ENCODE data around the gene ITGB1. TPM values are rescaled to one million over a fixed set of nuclear protein-coding genes. Genes with fewer than 3 reads are reported as not detected.

Gene ITGB1
- total RNA-seq, 1 experiment from 2014 or later = 223 TPM

- Histone ChIP-seq H3K4me2 (ENCODE audit: insufficient read depth, insufficient read length, low read length) (no peak overlapping the region), H3K9me3 (ENCODE audit: control insufficient read depth, low read depth, low read length) (no peaks in the 10 kb centered on the region), H2AK5ac (ENCODE audit: insufficient read length, low read length) (no peak overlapping the region), H4K8ac (replicated peaks; ENCODE audit: insufficient read length, low read depth, low read length) (no peak overlapping the region), H3K9ac (ENCODE audit: extremely low read depth, insufficient read length, low read length) (no peak overlapping the region), H3T11ph (ENCODE audit: low read length) (no peak overlapping the region), H3K27ac (ENCODE audit: insufficient read length, low read depth, low read length) (no peak overlapping the region), H3K79me2 (ENCODE audit: insufficient read depth, low read length) (no peaks in the 10 kb centered on the region), H3K4me1 (ENCODE audit: insufficient read depth, low read length) (no peaks in the 10 kb centered on the region), H4K5ac (ENCODE audit: insufficient read length, low read depth, low read length) (no peak overlapping the region), H2BK5ac (ENCODE audit: insufficient read length, low read length) (no peak overlapping the region), H2BK120ac (ENCODE audit: low read depth, low read length, poor library complexity, severe bottlenecking) (no peak overlapping the region), H3K23ac (ENCODE audit: insufficient read length, low read depth, low read length) (no peak overlapping the region), H2BK20ac (ENCODE audit: low read depth, low read length, poor library complexity, severe bottlenecking) (no peak overlapping the region), H3K23me2 (ENCODE audit: insufficient read length, low read depth, low read length, poor library complexity, severe bottlenecking) (no peaks in the 10 kb centered on the region), H3K4ac (ENCODE audit: low read depth, low read length) (no peak overlapping the region), H3K27me3 (ENCODE audit: insufficient read depth, low read length) (no peaks in the 10 kb centered on the region), H2AFZ (ENCODE audit: low read length) (no peak overlapping the region), H4K91ac (ENCODE audit: insufficient read length, low read depth, low read length) (no peak overlapping the region), H3K79me1 (ENCODE audit: insufficient read depth, low read depth, low read length, poor library complexity, severe bottlenecking) (no peaks in the 10 kb centered on the region), H4K20me1 (ENCODE audit: control insufficient read depth, insufficient read depth, insufficient read length) (no peaks in the 10 kb centered on the region), H3K18ac (ENCODE audit: insufficient read length, low read depth, low read length) (no peak overlapping the region), H3K56ac (ENCODE audit: insufficient read length, low read depth, low read length) (no peak overlapping the region), H2BK12ac (ENCODE audit: insufficient read length, low read depth, low read length) (no peak overlapping the region), H3K14ac (ENCODE audit: insufficient read depth, low read length) (no peak overlapping the region), H2BK15ac (ENCODE audit: low read depth, low read length) (no peak overlapping the region)
- Mint-ChIP-seq H3K4me1 (peaks cover 11 to 15% of the 10 kb centered on the region in 2 experiments), H3K9me3 (no peaks in the 10 kb centered on the region), H3K4me3 (no peak overlapping the region), H3K27me3 (ENCODE audit: low read depth) (no peaks in the 10 kb centered on the region), H3K27ac (no peak overlapping the region; a peak in 1 of 7 replicates), H3K36me3 (ENCODE audit: insufficient read depth in 1 of 3, low read depth in 3 of 3) (peaks cover 7 to 16% (median 15%) of the 10 kb centered on the region in 3 experiments; a peak in 6 of 7 replicates)
- WGBS (ENCODE audit: extremely low coverage, insufficient read length, low lambda C conversion rate) = no CpG with 5 or more reads among the region's 2 CpGs
- DNase-seq = no peak
- TF ChIP-seq CTCF (conservative IDR thresholded peaks at IDR 0.05) = no peak
These were observed 63.9 kb downstream of the ITGB1 start for GRCh38 chr10:32893916-32894664.

Measured in H9 (cell line).